CD8-positive, alpha-beta memory T cell (primary cell): Measurements from ENCODE around the gene FYB2. TPM values are rescaled to one million over a fixed set of nuclear protein-coding genes. Genes with fewer than 3 reads are reported as not detected.

Experiments
- CTCF ChIA-PET: fragments of 350-600 bp; sonication (Branson Sonifier 250); formaldehyde crosslinking; loops from one replicate; lab custom pipeline; 2021; ENCODE audit warnings: antibody characterized with exemption; lab: Charles Lee
- POLR2A ChIA-PET: fragments of 350-600 bp; sonication (Branson Sonifier 250); formaldehyde crosslinking; loops from one replicate; lab custom pipeline; 2021; ENCODE audit warnings: antibody characterized with exemption; lab: Charles Lee
- DNase-seq, 5 donors: peaks; one replicate each; pipeline versions ENCODE4 v3.0.0 to v3.0.0-alpha.2; 2020 to 2022; ENCODE audit warnings: mixed read lengths in 1 of 5
- H3K27ac ChIP-seq: one replicate; pipeline ENCODE4 v1.7.0; 2013; ENCODE audit warnings: low read depth, mild to moderate bottlenecking, low read length, moderate library complexity
- H3K27me3 ChIP-seq: 2 replicates; pipeline ENCODE4 v1.7.0; 2013; ENCODE audit warnings: low read length, mild to moderate bottlenecking; ENCODE audit not compliant: insufficient read depth, poor library complexity, severe bottlenecking
- H3K36me3 ChIP-seq: 2 replicates; pipeline ENCODE4 v1.7.0; 2013; ENCODE audit warnings: mild to moderate bottlenecking, low read length, moderate library complexity; ENCODE audit not compliant: insufficient read depth
- H3K4me1 ChIP-seq: 2 replicates; pipeline ENCODE4 v1.7.0; 2013; ENCODE audit warnings: mild to moderate bottlenecking, low read length, moderate library complexity; ENCODE audit not compliant: insufficient read depth
- H3K4me3 ChIP-seq: 2 replicates; pipeline ENCODE4 v1.7.0; 2013; ENCODE audit warnings: mild to moderate bottlenecking, low read length
- H3K9me3 ChIP-seq: 2 replicates; pipeline ENCODE4 v1.7.0; 2013; ENCODE audit warnings: mild to moderate bottlenecking, low read length
- H3K27ac Mint-ChIP-seq, 8 donors: one replicate each; pipeline ENCODE4 v1.8.0; 2020 to 2021; ENCODE audit warnings: mixed read lengths in 8 of 8, mild to moderate bottlenecking in 6 of 8, inconsistent platforms in 3 of 8, moderate library complexity in 3 of 8
- H3K27me3 Mint-ChIP-seq, 2 donors: one replicate each; pipeline ENCODE4 v1.8.0; 2020 to 2021; ENCODE audit warnings: mixed read lengths in 2 of 2, mild to moderate bottlenecking in 1 of 2, moderate library complexity in 1 of 2
- H3K36me3 Mint-ChIP-seq, 3 donors: one replicate each; pipeline ENCODE4 v1.8.0; 2020 to 2021; ENCODE audit warnings: mixed read lengths in 3 of 3, inconsistent platforms in 1 of 3, mild to moderate bottlenecking in 1 of 3
- H3K4me1 Mint-ChIP-seq, 3 donors: one replicate each; pipeline ENCODE4 v1.8.0; 2020 to 2021; ENCODE audit warnings: mixed read lengths in 3 of 3, inconsistent platforms in 1 of 3, mild to moderate bottlenecking in 1 of 3
- H3K4me3 Mint-ChIP-seq, 7 donors: one replicate each; pipeline ENCODE4 v1.8.0; 2020 to 2021; ENCODE audit warnings: mixed read lengths in 7 of 7, mild to moderate bottlenecking in 6 of 7, moderate library complexity in 4 of 7, inconsistent platforms in 2 of 7
- H3K9me3 Mint-ChIP-seq, 5 donors: one replicate each; pipeline ENCODE4 v1.8.0; 2020 to 2022; ENCODE audit warnings: mixed read lengths in 5 of 5, mild to moderate bottlenecking in 3 of 5, moderate library complexity in 2 of 5, inconsistent platforms in 1 of 5
- polyA plus RNA-seq: library from polyadenylated mRNA; unstranded; fragments of 300-500 nt; fragmentation: Illumina TruSeq; gene quantifications from one replicate; pipeline ENCODE4 v1.2.3, GENCODE V29; 2021
- total RNA-seq, 2 experiments: library from RNA; stranded (reverse); gene quantifications; one replicate each; pipeline ENCODE4 v1.2.3, GENCODE V29; 2021

The FYB2 gene
- total and polyA plus RNA-seq, 3 experiments from 2014 or later: not detected

- H3K9me3 Mint-ChIP-seq: peaks cover 0 to 5% (median 4%) of the 10 kb centered on the region in 5 donors
- H3K36me3 Mint-ChIP-seq: no peaks in the 10 kb centered on the region
- no peak overlapping the region for H3K4me3 Mint-ChIP-seq
- ChIA-PET POLR2A (no interaction called here), CTCF (interaction anchor here (1.0 kb wide), 1 partner anchor 13 kb away, joined by 3 read pairs; no protein-coding TSS in a partner anchor)
- H3K27me3 Mint-ChIP-seq: peaks cover 10 to 26% of the 10 kb centered on the region in 2 donors
- Histone ChIP-seq H3K4me3 (no peak overlapping the region), H3K36me3 (no peaks in the 10 kb centered on the region), H3K4me1 (no peaks in the 10 kb centered on the region), H3K9me3 (no peaks in the 10 kb centered on the region), H3K27me3 (no peaks in the 10 kb centered on the region), H3K27ac (no peak overlapping the region)
- DNase-seq: no peak
- H3K27ac Mint-ChIP-seq: no peak overlapping the region
- no peaks in the 10 kb centered on the region for H3K4me1 Mint-ChIP-seq
These were observed 1.3 kb downstream of the FYB2 start for GRCh38 chr1:56817716-56818463.

- Mint-ChIP-seq H3K27me3 (peaks cover 7 to 32% of the 10 kb centered on the region in 2 donors), H3K4me3 (no peak overlapping the region), H3K4me1 (no peaks in the 10 kb centered on the region), H3K27ac (no peak overlapping the region), H3K9me3 (peaks cover 0 to 5% (median 4%) of the 10 kb centered on the region in 5 donors), H3K36me3 (no peaks in the 10 kb centered on the region)
- Histone ChIP-seq H3K36me3 (no peaks in the 10 kb centered on the region), H3K27ac (no peak overlapping the region), H3K4me1 (no peaks in the 10 kb centered on the region), H3K27me3 (no peaks in the 10 kb centered on the region), H3K4me3 (no peak overlapping the region), H3K9me3 (no peaks in the 10 kb centered on the region)
- no peak for DNase-seq
- ChIA-PET CTCF (interaction anchor here (1.5 kb wide), 1 partner anchor 14 kb away, joined by 3 read pairs; no protein-coding TSS in a partner anchor), POLR2A (no interaction called here)
These were observed 2.3 kb downstream of the FYB2 start for GRCh38 chr1:56816909-56817308.

GRCh38 chr1:56816264-56816663 is 2.9 kb downstream of the FYB2 start:
- Histone ChIP-seq H3K27ac (no peak overlapping the region), H3K9me3 (no peaks in the 10 kb centered on the region), H3K4me3 (no peak overlapping the region), H3K4me1 (no peaks in the 10 kb centered on the region), H3K27me3 (no peaks in the 10 kb centered on the region), H3K36me3 (no peaks in the 10 kb centered on the region)
- Mint-ChIP-seq H3K27me3 (peaks cover 4 to 29% of the 10 kb centered on the region in 2 donors), H3K27ac (no peak overlapping the region), H3K9me3 (peaks cover 0 to 5% (median 4%) of the 10 kb centered on the region in 5 donors), H3K4me1 (no peaks in the 10 kb centered on the region), H3K4me3 (no peak overlapping the region), H3K36me3 (no peaks in the 10 kb centered on the region)
- CTCF ChIA-PET: interaction anchor here (1.5 kb wide), 1 partner anchor 15 kb away, joined by 3 read pairs; no protein-coding TSS in a partner anchor
- POLR2A ChIA-PET: no interaction called here
- no peak for DNase-seq

- H3K4me1 Mint-ChIP-seq: no peaks in the 10 kb centered on the region
- DNase-seq: no peak
- Histone ChIP-seq H3K27me3 (no peaks in the 10 kb centered on the region), H3K4me3 (no peak overlapping the region), H3K4me1 (no peaks in the 10 kb centered on the region), H3K27ac (no peak overlapping the region), H3K36me3 (no peaks in the 10 kb centered on the region), H3K9me3 (no peaks in the 10 kb centered on the region)
- peaks cover 4 to 27% of the 10 kb centered on the region in 2 donors for H3K27me3 Mint-ChIP-seq
- ChIA-PET POLR2A (no interaction called here), CTCF (no interaction called here)
- peaks cover 0 to 5% (median 4%) of the 10 kb centered on the region in 5 donors for H3K9me3 Mint-ChIP-seq
- peak overlapping the region in 1 of 8 donors; percentile 26 for H3K27ac Mint-ChIP-seq
- no peak overlapping the region for H3K4me3 Mint-ChIP-seq
- no peaks in the 10 kb centered on the region for H3K36me3 Mint-ChIP-seq
These were observed 5.0 kb downstream of the FYB2 start for GRCh38 chr1:56814205-56814604.

- no peak for DNase-seq
- no peak overlapping the region for H3K27ac ChIP-seq
- H3K4me3 ChIP-seq: no peak overlapping the region
- Mint-ChIP-seq H3K4me1 (no peaks in the 10 kb centered on the region), H3K27ac (no peak overlapping the region), H3K36me3 (no peaks in the 10 kb centered on the region), H3K9me3 (peaks cover 0 to 5% (median 4%) of the 10 kb centered on the region in 5 donors), H3K27me3 (peaks cover 4 to 18% of the 10 kb centered on the region in 2 donors), H3K4me3 (no peak overlapping the region)
- CTCF ChIA-PET: interaction anchor here (1.2 kb wide), 1 partner anchor 9 kb away, joined by 3 read pairs; no protein-coding TSS in a partner anchor
- POLR2A ChIA-PET: no interaction called here
- no peaks in the 10 kb centered on the region for H3K36me3 ChIP-seq
- no peaks in the 10 kb centered on the region for H3K27me3 ChIP-seq
- H3K4me1 ChIP-seq: no peaks in the 10 kb centered on the region
- H3K9me3 ChIP-seq: no peaks in the 10 kb centered on the region
These were observed 7.9 kb downstream of the FYB2 start for GRCh38 chr1:56811331-56811730.

GRCh38 chr1:56808410-56808809 is 10.8 kb downstream of the FYB2 start:
- CTCF ChIA-PET: no interaction called here
- no peaks in the 10 kb centered on the region for H3K4me1 ChIP-seq
- Mint-ChIP-seq H3K27me3 (peaks cover 2 to 13% of the 10 kb centered on the region in 2 donors), H3K36me3 (no peaks in the 10 kb centered on the region), H3K4me1 (no peaks in the 10 kb centered on the region), H3K27ac (no peak overlapping the region), H3K9me3 (peaks cover 0 to 5% (median 0%) of the 10 kb centered on the region in 5 donors), H3K4me3 (no peak overlapping the region)
- H3K4me3 ChIP-seq: no peak overlapping the region
- DNase-seq: no peak
- H3K36me3 ChIP-seq: no peaks in the 10 kb centered on the region
- no peaks in the 10 kb centered on the region for H3K9me3 ChIP-seq
- H3K27me3 ChIP-seq: no peaks in the 10 kb centered on the region
- no peak overlapping the region for H3K27ac ChIP-seq
- POLR2A ChIA-PET: no interaction called here

- peaks cover 0 to 2% (median 0%) of the 10 kb centered on the region in 5 donors for H3K9me3 Mint-ChIP-seq
- Histone ChIP-seq H3K9me3 (no peaks in the 10 kb centered on the region), H3K27ac (no peak overlapping the region), H3K4me1 (no peaks in the 10 kb centered on the region), H3K27me3 (no peaks in the 10 kb centered on the region), H3K4me3 (no peak overlapping the region), H3K36me3 (no peaks in the 10 kb centered on the region)
- H3K27me3 Mint-ChIP-seq: peaks cover 2 to 3% of the 10 kb centered on the region in 2 donors
- POLR2A ChIA-PET: no interaction called here
- no peak for DNase-seq
- CTCF ChIA-PET: no interaction called here
- no peaks in the 10 kb centered on the region for H3K4me1 Mint-ChIP-seq
- no peak overlapping the region for H3K4me3 Mint-ChIP-seq
- no peaks in the 10 kb centered on the region for H3K36me3 Mint-ChIP-seq
- H3K27ac Mint-ChIP-seq: no peak overlapping the region
These were observed 12.4 kb downstream of the FYB2 start for GRCh38 chr1:56806804-56807203.

GRCh38 chr1:56803561-56804156 is 15.5 kb downstream of the FYB2 start:
- no peak for DNase-seq
- POLR2A ChIA-PET: no interaction called here
- no peaks in the 10 kb centered on the region for H3K36me3 Mint-ChIP-seq
- Histone ChIP-seq H3K4me3 (no peak overlapping the region), H3K27me3 (no peaks in the 10 kb centered on the region), H3K27ac (no peak overlapping the region), H3K36me3 (no peaks in the 10 kb centered on the region), H3K4me1 (no peaks in the 10 kb centered on the region), H3K9me3 (no peaks in the 10 kb centered on the region)
- no peaks in the 10 kb centered on the region for H3K4me1 Mint-ChIP-seq
- CTCF ChIA-PET: interaction anchor here (1.0 kb wide), 1 partner anchor 28 kb away, joined by 3 read pairs; no protein-coding TSS in a partner anchor
- no peak overlapping the region for H3K4me3 Mint-ChIP-seq
- peaks cover 0 to 2% (median 0%) of the 10 kb centered on the region in 5 donors for H3K9me3 Mint-ChIP-seq
- H3K27ac Mint-ChIP-seq: peak overlapping the region in 1 of 8 donors; percentile 37
- H3K27me3 Mint-ChIP-seq: peaks cover 0 to 2% of the 10 kb centered on the region in 2 donors
